Progenitor cell of endocrine pancreas (in vitro differentiated cells): Measurements from ENCODE around the gene RAB18. TPM values are rescaled to one million over a fixed set of nuclear protein-coding genes. Genes with fewer than 3 reads are reported as not detected.
A peak's percentile ranks its signal among the peaks of the same experiment; 100 is the strongest.

Experiments used
- DNase-seq: peaks from one replicate; pipeline ENCODE4 v3.0.0; 2021; ENCODE audit warnings: low spot score; ENCODE audit not compliant: unreplicated experiment
- H3K27ac Mint-ChIP-seq: 2 replicates; pipeline ENCODE4 v1.8.0; 2021; ENCODE audit warnings: mild to moderate bottlenecking, moderate library complexity, mixed read lengths
- H3K27me3 Mint-ChIP-seq: 2 replicates; pipeline ENCODE4 v1.8.0; 2021; ENCODE audit warnings: mixed read lengths
- H3K36me3 Mint-ChIP-seq: 2 replicates; pipeline ENCODE4 v1.8.0; 2022; ENCODE audit warnings: mixed read lengths; ENCODE audit not compliant: insufficient read depth
- H3K4me1 Mint-ChIP-seq: 2 replicates; pipeline ENCODE4 v1.8.0; 2021; ENCODE audit warnings: low read depth, mixed read lengths
- H3K4me3 Mint-ChIP-seq: 2 replicates; pipeline ENCODE4 v1.8.0; 2021; ENCODE audit warnings: low read depth, mild to moderate bottlenecking, moderate library complexity, mixed read lengths
- H3K9me3 Mint-ChIP-seq: 2 replicates; pipeline ENCODE4 v1.8.0; 2021; ENCODE audit warnings: low read depth, mixed read lengths
- CTCF ChIP-seq: fragments of 200-600 bp; sonication (generic); IDR thresholded peaks from one replicate; pipeline ENCODE4 v1.5.0; 2021; ENCODE audit warnings: antibody characterized with exemption, mild to moderate bottlenecking; ENCODE audit not compliant: unreplicated experiment
- long read RNA-seq: library from polyadenylated mRNA; unstranded; transcript quantifications from one replicate; pipeline ENCODE4 v2.0.0, GENCODE V29; 2020
- total RNA-seq: library from RNA; stranded (reverse); gene quantifications from 2 replicates; pipeline ENCODE4 v1.2.1, GENCODE V29; 2021

Gene RAB18
- 81.0 and 86.1 TPM in 2 replicates for total RNA-seq
- long read RNA-seq, full-length matches to known transcripts: 349 of 366 reads
- long read RNA-seq, partial matches to known transcripts: 5 of 366 reads
- long read RNA-seq, other reads (novel, unspliced or antisense): 12 of 366 reads

DNA sequence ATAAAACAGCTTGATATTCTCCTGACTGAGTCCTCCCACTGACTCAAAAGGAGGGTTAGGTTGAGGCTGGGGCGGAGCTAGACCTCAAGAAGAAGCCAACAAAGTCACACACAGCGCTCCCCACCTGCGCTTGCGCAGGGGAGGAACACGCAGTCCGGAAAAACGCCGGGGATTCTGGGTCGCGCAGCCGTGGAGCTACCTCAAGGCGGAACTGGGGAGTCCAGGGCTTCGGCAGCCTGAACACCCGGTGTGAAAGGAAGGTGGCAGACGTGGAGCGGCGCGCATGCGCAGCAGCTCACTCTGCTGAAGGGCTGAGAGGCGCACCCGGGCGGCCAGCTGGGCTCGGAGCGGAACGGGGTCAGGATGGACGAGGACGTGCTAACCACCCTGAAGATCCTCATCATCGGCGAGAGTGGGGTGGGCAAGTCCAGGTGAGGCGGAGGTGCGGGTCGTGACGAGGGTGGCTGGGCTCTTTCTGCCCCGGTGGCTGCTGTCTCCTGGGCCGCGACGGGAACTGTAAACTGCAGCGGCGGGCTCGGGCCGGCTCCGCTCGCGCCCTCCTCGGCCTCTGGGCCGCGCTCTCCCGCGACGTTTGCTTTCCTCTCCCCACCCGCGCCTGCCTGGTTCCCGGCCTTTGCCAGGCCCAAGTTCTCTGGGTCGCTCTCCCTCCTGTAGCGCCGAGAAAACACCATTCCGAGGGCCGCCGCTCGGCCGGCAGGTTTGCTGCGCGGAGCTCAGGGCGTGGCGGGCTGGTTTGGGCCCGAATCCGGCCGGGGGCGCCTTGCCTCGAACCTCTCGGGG, at the start of gene RAB18:
Gene RAB18 (plus strand): TSS at position 298 of the 801 bp plus-strand sequence. CDS start 66 bp downstream, at position 364.
- Mint-ChIP-seq H3K36me3 (no peaks in the 10 kb centered on the region), H3K27me3 (no peaks in the 10 kb centered on the region), H3K4me3 (peak within 1 kb of the TSS; percentile 97), H3K4me1 (peaks cover 25% of the 10 kb centered on the region), H3K27ac (peak within 1 kb of the TSS; percentile 100), H3K9me3 (no peaks in the 10 kb centered on the region)
- DNase-seq: peak; percentile 96
- no peak for TF ChIP-seq CTCF

- Mint-ChIP-seq H3K9me3 (no peaks in the 10 kb centered on the region), H3K27ac (no peak overlapping the region), H3K36me3 (no peaks in the 10 kb centered on the region), H3K4me1 (no peaks in the 10 kb centered on the region), H3K4me3 (no peak overlapping the region), H3K27me3 (no peaks in the 10 kb centered on the region)
- TF ChIP-seq CTCF: no peak
- DNase-seq: no peak
Measured at GRCh38 chr10:27454837-27455236, 49.3 kb upstream of the RAB18 start.

GRCh38 chr10:27457261-27457945, 46.7 kb upstream of the RAB18 start:
- DNase-seq: no peak
- Mint-ChIP-seq H3K27ac (no peak overlapping the region), H3K4me1 (peaks cover 3% of the 10 kb centered on the region), H3K9me3 (no peaks in the 10 kb centered on the region), H3K4me3 (no peak overlapping the region), H3K27me3 (no peaks in the 10 kb centered on the region), H3K36me3 (no peaks in the 10 kb centered on the region)
- no peak for TF ChIP-seq CTCF

- Mint-ChIP-seq H3K27ac (no peak overlapping the region), H3K9me3 (no peaks in the 10 kb centered on the region), H3K4me1 (peaks cover 3% of the 10 kb centered on the region), H3K36me3 (no peaks in the 10 kb centered on the region), H3K4me3 (no peak overlapping the region), H3K27me3 (no peaks in the 10 kb centered on the region)
- TF ChIP-seq CTCF: no peak
- no peak for DNase-seq
Measured at GRCh38 chr10:27457966-27458365, 46.1 kb upstream of the RAB18 start.

DNA sequence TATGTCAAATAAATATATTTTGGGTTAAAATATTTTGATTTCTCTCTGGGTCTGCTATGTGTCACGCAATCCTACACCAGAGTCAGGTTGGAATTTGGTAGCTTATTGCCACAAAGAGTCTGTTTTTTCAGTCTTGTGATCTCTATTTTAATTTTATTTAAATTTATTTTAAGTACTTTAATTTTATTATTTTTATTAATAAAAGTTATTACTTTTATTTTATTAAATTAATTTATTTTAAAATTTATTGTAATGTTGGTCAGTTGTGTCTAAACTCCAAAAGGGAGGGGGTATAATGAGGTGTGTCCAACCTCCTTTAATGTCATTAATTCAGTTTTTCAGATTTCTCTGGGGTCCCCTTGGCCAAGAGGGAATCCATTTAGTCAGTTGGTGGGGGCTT, 42.8 kb upstream of the RAB18 start:
- H3K36me3 Mint-ChIP-seq: no peaks in the 10 kb centered on the region
- H3K27ac Mint-ChIP-seq: no peak overlapping the region
- peaks cover 3% of the 10 kb centered on the region for H3K4me1 Mint-ChIP-seq
- peaks cover 2% of the 10 kb centered on the region for H3K27me3 Mint-ChIP-seq
- peaks cover 2% of the 10 kb centered on the region for H3K9me3 Mint-ChIP-seq
- no peak for DNase-seq
- no peak for TF ChIP-seq CTCF
- no peak overlapping the region for H3K4me3 Mint-ChIP-seq
